IMR-90 (cell line): Measurements from ENCODE around the gene MBTD1. TPM values are rescaled to one million over a fixed set of nuclear protein-coding genes. Genes with fewer than 3 reads are reported as not detected.

Experiments
- CHD1 ChIP-seq: IDR thresholded peaks from 2 replicates; pipeline ENCODE4 v1.6.1; 2012; ENCODE audit warnings: low read depth, low read length, improper control_type of control experiment
- FOS ChIP-seq: fragments of 150-350 bp; IDR thresholded peaks from 2 replicates; pipeline ENCODE4 v1.6.1; 2016; ENCODE audit warnings: low read depth, low read length
- MAZ ChIP-seq: IDR thresholded peaks from 2 replicates; pipeline ENCODE4 v1.6.1; 2012; ENCODE audit warnings: low read depth, mild to moderate bottlenecking, low read length, improper control_type of control experiment, moderate library complexity, borderline replicate concordance
- RCOR1 ChIP-seq: IDR thresholded peaks from 2 replicates; pipeline ENCODE4 v1.6.1; 2012; ENCODE audit warnings: mild to moderate bottlenecking, low read length, improper control_type of control experiment; ENCODE audit not compliant: insufficient replicate concordance
- polyA plus RNA-seq, 3 experiments: library from polyadenylated mRNA; depleted of rRNA; stranded (reverse); fragments of >200 nt; gene quantifications; 2 replicates each; pipeline ENCODE4 v1.2.3, GENCODE V29; 2012; ENCODE audit warnings: low replicate concordance in 1 of 3
- total RNA-seq: library from RNA; depleted of rRNA; stranded (reverse); fragments of >200 nt; gene quantifications from 2 replicates; pipeline ENCODE4 v1.2.3, GENCODE V29; 2012
- TF ChIP-seq, protein P1 (sequence below): fragments of 150-350 bp; IDR thresholded peaks from 2 replicates; pipeline ENCODE4 v1.6.1; 2016; ENCODE audit warnings: low read depth, mild to moderate bottlenecking, low read length, moderate library complexity, borderline replicate concordance

Gene MBTD1
- total and polyA plus RNA-seq, 2 of the 4 experiments (the other 2 are of a cell fraction): 3.2 to 5.6 TPM

DNA sequence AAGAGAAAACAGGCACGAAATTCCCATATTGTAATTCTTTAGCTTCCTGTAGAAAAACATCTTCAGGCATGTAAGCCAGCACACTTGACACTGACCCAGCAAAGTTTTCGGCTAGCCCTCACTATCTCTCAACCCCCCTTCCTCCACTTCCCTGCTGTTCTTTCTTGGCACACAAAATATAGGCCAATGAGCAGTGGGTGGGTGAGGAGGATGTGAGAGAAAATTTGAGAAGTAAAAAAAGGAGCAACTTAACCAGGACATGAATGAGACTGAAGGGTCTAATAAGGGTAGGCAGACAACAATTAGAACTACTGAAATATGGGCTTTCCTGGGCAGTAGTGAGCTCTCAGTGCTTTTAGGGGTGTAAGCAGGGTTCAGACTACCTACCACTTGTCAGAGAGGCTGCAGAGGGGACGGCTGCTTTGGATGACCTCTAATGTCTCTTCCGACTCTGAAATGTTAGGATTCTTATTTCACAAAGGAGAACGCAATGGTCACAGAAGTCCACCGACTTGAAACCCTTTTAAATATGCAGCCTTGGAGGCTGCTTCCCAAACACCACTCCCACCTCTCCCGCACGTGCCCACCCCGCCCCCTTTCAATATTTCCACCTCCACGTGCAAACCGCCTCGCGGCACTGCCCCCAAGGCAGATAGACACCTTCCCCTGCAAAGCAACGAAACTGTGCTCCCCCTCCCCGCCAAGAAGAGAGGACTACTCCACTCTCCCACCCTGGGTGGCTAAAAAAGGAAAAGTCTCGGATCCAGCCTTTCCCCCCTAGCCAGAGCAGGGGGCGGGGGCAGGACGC, 889 bp downstream of the MBTD1 start (continued):
- TF ChIP-seq RCOR1 (no peak), FOS (no peak), CHD1 (no peak), MAZ (no peak)
- TF ChIP-seq, protein P1, sequence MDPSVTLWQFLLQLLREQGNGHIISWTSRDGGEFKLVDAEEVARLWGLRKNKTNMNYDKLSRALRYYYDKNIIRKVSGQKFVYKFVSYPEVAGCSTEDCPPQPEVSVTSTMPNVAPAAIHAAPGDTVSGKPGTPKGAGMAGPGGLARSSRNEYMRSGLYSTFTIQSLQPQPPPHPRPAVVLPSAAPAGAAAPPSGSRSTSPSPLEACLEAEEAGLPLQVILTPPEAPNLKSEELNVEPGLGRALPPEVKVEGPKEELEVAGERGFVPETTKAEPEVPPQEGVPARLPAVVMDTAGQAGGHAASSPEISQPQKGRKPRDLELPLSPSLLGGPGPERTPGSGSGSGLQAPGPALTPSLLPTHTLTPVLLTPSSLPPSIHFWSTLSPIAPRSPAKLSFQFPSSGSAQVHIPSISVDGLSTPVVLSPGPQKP: no peak
